Activated T-helper 2 cell treated with anti-CD3 and anti-CD28 coated beads, Interferon-gamma antibody, Interleukin-2, Interleukin-4, amounts not matched to agents 10 μg/mL and 5 μg/mL and 100 μg/mL, durations not matched to agents 14 hours and 24 hours and 36 hours (primary cell): ENCODE data around the gene GLIS2. TPM values are rescaled to one million over a fixed set of nuclear protein-coding genes. Genes with fewer than 3 reads are reported as not detected.

Experiments used
- DNase-seq: peaks from one replicate; pipeline ENCODE4 v3.0.0; 2021; ENCODE audit warnings: low spot score
- H3K27ac Mint-ChIP-seq: one replicate; pipeline ENCODE4 v1.8.0; 2021; ENCODE audit warnings: mixed read lengths
- H3K27me3 Mint-ChIP-seq: one replicate; pipeline ENCODE4 v1.8.0; 2021; ENCODE audit warnings: low read depth, mixed read lengths
- H3K36me3 Mint-ChIP-seq: one replicate; pipeline ENCODE4 v1.8.0; 2021; ENCODE audit warnings: low read depth, mixed read lengths
- H3K4me1 Mint-ChIP-seq: one replicate; pipeline ENCODE4 v1.8.0; 2021; ENCODE audit warnings: low read depth, mixed read lengths
- H3K4me3 Mint-ChIP-seq: one replicate; pipeline ENCODE4 v1.8.0; 2021; ENCODE audit warnings: low read depth, mild to moderate bottlenecking, moderate library complexity, mixed read lengths
- H3K9me3 Mint-ChIP-seq: one replicate; pipeline ENCODE4 v1.8.0; 2021; ENCODE audit warnings: mixed read lengths
- intact Hi-C: fragments of 100-400 bp; cut with micrococcal nuclease; formaldehyde crosslinking; loops from one replicate; pipeline ENCODE4 v1.15.1; 2023
- total RNA-seq: library from RNA; stranded (reverse); gene quantifications from 2 replicates; pipeline ENCODE4 v1.2.3, GENCODE V29; 2022

GLIS2 gene
- total RNA-seq, 1 donor from 2014 or later, result 2.1 TPM

- Mint-ChIP-seq H3K27ac (no peak overlapping the region), H3K36me3 (no peaks in the 10 kb centered on the region), H3K27me3 (no peaks in the 10 kb centered on the region), H3K9me3 (peaks cover 4% of the 10 kb centered on the region), H3K4me1 (peaks cover 7% of the 10 kb centered on the region), H3K4me3 (no peak overlapping the region)
- DNase-seq, result no peak
- intact Hi-C loops, result no loop called here
Measured at GRCh38 chr16:4283939-4284338, 31.9 kb upstream of the GLIS2 start.

- no peaks in the 10 kb centered on the region for H3K27me3 Mint-ChIP-seq
- no peak overlapping the region for H3K27ac Mint-ChIP-seq
- intact Hi-C loops, result loop anchor here (5.0 kb wide), 1 partner anchor 117 kb away; no protein-coding TSS in a partner anchor
- DNase-seq, result no peak
- H3K4me3 Mint-ChIP-seq, result no peak overlapping the region
- H3K36me3 Mint-ChIP-seq, result no peaks in the 10 kb centered on the region
- H3K4me1 Mint-ChIP-seq, result peaks cover 7% of the 10 kb centered on the region
- H3K9me3 Mint-ChIP-seq, result peaks cover 4% of the 10 kb centered on the region
Measured at GRCh38 chr16:4285167-4285566, 30.7 kb upstream of the GLIS2 start.

GRCh38 chr16:4288148-4288921, 27.5 kb upstream of the GLIS2 start:
- DNase-seq, result peak; percentile 69
- no peaks in the 10 kb centered on the region for H3K9me3 Mint-ChIP-seq
- no peaks in the 10 kb centered on the region for H3K36me3 Mint-ChIP-seq
- intact Hi-C loops, result loop anchor here (1.0 to 5.0 kb wide), 2 partner anchors 42 to 114 kb away; no protein-coding TSS in a partner anchor
- no peak overlapping the region for H3K27ac Mint-ChIP-seq
- no peaks in the 10 kb centered on the region for H3K27me3 Mint-ChIP-seq
- H3K4me1 Mint-ChIP-seq, result peaks cover 4% of the 10 kb centered on the region
- no peak overlapping the region for H3K4me3 Mint-ChIP-seq

- intact Hi-C loops, result no loop called here
- Mint-ChIP-seq H3K27ac (no peak overlapping the region), H3K27me3 (peaks cover 2% of the 10 kb centered on the region), H3K4me3 (no peak overlapping the region), H3K36me3 (no peaks in the 10 kb centered on the region), H3K9me3 (no peaks in the 10 kb centered on the region), H3K4me1 (peaks cover 4% of the 10 kb centered on the region)
- no peak for DNase-seq
Measured at GRCh38 chr16:4290236-4290830, 25.5 kb upstream of the GLIS2 start.

GRCh38 chr16:4291699-4292098, 24.2 kb upstream of the GLIS2 start:
- intact Hi-C loops, result no loop called here
- H3K36me3 Mint-ChIP-seq, result no peaks in the 10 kb centered on the region
- no peaks in the 10 kb centered on the region for H3K9me3 Mint-ChIP-seq
- DNase-seq, result no peak
- H3K4me1 Mint-ChIP-seq, result peaks cover 4% of the 10 kb centered on the region
- no peak overlapping the region for H3K4me3 Mint-ChIP-seq
- H3K27ac Mint-ChIP-seq, result no peak overlapping the region
- peaks cover 2% of the 10 kb centered on the region for H3K27me3 Mint-ChIP-seq

- H3K4me1 Mint-ChIP-seq, result no peaks in the 10 kb centered on the region
- intact Hi-C loops, result no loop called here
- H3K9me3 Mint-ChIP-seq, result no peaks in the 10 kb centered on the region
- H3K36me3 Mint-ChIP-seq, result no peaks in the 10 kb centered on the region
- H3K4me3 Mint-ChIP-seq, result no peak overlapping the region
- H3K27ac Mint-ChIP-seq, result no peak overlapping the region
- no peak for DNase-seq
- peaks cover 2% of the 10 kb centered on the region for H3K27me3 Mint-ChIP-seq
Measured at GRCh38 chr16:4293181-4293716, 22.6 kb upstream of the GLIS2 start.

- intact Hi-C loops, result no loop called here
- Mint-ChIP-seq H3K27me3 (peaks cover 2% of the 10 kb centered on the region), H3K9me3 (no peaks in the 10 kb centered on the region), H3K36me3 (no peaks in the 10 kb centered on the region), H3K27ac (no peak overlapping the region), H3K4me1 (no peaks in the 10 kb centered on the region), H3K4me3 (no peak overlapping the region)
- DNase-seq, result no peak
Measured at GRCh38 chr16:4293822-4294457, 21.9 kb upstream of the GLIS2 start.

- Mint-ChIP-seq H3K4me3 (no peak overlapping the region), H3K27ac (no peak overlapping the region), H3K4me1 (peaks cover 2% of the 10 kb centered on the region), H3K27me3 (peaks cover 2% of the 10 kb centered on the region), H3K36me3 (peaks cover 7% of the 10 kb centered on the region), H3K9me3 (no peaks in the 10 kb centered on the region)
- DNase-seq, result no peak
- intact Hi-C loops, result no loop called here
Measured at GRCh38 chr16:4295581-4295980, 20.3 kb upstream of the GLIS2 start.

GRCh38 chr16:4297480-4297879, 18.4 kb upstream of the GLIS2 start:
- intact Hi-C loops, result no loop called here
- H3K27me3 Mint-ChIP-seq, result peaks cover 2% of the 10 kb centered on the region
- no peak overlapping the region for H3K27ac Mint-ChIP-seq
- no peak for DNase-seq
- peaks cover 10% of the 10 kb centered on the region for H3K36me3 Mint-ChIP-seq
- no peaks in the 10 kb centered on the region for H3K9me3 Mint-ChIP-seq
- H3K4me3 Mint-ChIP-seq, result no peak overlapping the region
- H3K4me1 Mint-ChIP-seq, result peaks cover 2% of the 10 kb centered on the region

- Mint-ChIP-seq H3K36me3 (peaks cover 11% of the 10 kb centered on the region), H3K9me3 (no peaks in the 10 kb centered on the region), H3K4me1 (peaks cover 3% of the 10 kb centered on the region), H3K4me3 (no peak overlapping the region), H3K27ac (no peak overlapping the region), H3K27me3 (no peaks in the 10 kb centered on the region)
- intact Hi-C loops, result no loop called here
- no peak for DNase-seq
Measured at GRCh38 chr16:4298761-4299522, 16.9 kb upstream of the GLIS2 start.

GRCh38 chr16:4301177-4301576, 14.7 kb upstream of the GLIS2 start:
- Mint-ChIP-seq H3K9me3 (no peaks in the 10 kb centered on the region), H3K27me3 (no peaks in the 10 kb centered on the region), H3K4me1 (peaks cover 6% of the 10 kb centered on the region), H3K4me3 (no peak overlapping the region), H3K27ac (no peak overlapping the region), H3K36me3 (peaks cover 21% of the 10 kb centered on the region)
- intact Hi-C loops, result no loop called here
- DNase-seq, result no peak

- no peak overlapping the region for H3K4me3 Mint-ChIP-seq
- H3K27ac Mint-ChIP-seq, result no peak overlapping the region
- peaks cover 29% of the 10 kb centered on the region for H3K36me3 Mint-ChIP-seq
Measured at GRCh38 chr16:4301968-4302367, 13.9 kb upstream of the GLIS2 start.

More at GRCh38 chr16:4301968-4302367, 13.9 kb upstream of the GLIS2 start:
- intact Hi-C loops, result no loop called here
- H3K4me1 Mint-ChIP-seq, result peaks cover 14% of the 10 kb centered on the region
- H3K9me3 Mint-ChIP-seq, result peaks cover under 1% of the 10 kb centered on the region
- no peak for DNase-seq
- H3K27me3 Mint-ChIP-seq, result no peaks in the 10 kb centered on the region
